OCI-M2 (cell line): ENCODE measurements around the gene UFM1.
"Not testable (repeated sequence)": the region's sequence is repeated elsewhere in the genome, so short reads cannot be mapped to it uniquely, and the experiment has no call there.

Source experiments
- DNase-seq: peaks from one replicate; lab custom pipeline; 2025; ENCODE audit not compliant: unreplicated experiment; lab: John Stamatoyannopoulos, UW

UFM1 gene

DNA sequence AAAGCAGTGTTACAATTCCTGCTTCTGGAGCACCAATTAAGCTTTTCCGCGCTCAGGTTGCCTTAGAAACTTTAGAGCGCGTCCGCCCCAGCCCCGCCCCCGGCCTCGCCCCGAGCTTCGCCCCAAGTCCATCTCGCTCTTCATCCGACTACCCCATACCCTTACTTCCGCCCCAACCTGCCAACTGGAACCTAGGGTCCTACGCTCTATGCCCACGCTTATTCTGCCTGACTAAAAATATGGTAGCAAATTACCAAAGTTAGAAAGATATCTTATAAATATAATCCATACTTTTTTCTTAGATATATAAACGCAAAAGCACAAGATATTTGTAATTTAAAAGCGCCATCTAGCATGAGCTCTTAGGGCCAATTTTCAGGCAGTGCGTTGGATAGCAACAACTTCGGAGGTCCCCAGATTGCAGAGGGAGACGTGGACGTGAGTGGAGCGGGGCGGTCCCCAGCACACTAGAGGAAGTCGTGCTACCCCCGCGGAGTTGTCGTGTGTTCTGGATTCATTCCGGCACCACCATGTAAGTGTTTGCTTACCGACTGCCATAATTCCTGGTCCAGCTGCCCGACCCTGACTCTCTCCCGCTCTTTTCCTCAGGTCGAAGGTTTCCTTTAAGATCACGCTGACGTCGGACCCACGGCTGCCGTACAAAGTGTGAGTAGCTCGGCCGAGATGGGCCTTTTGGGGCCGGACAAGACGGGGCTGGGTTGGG is at the start of gene UFM1:
Gene UFM1, plus strand, starts transcription at position 462 of the 724 bp plus-strand sequence. Its CDS starts 69 bp downstream, at position 531.
- peak; percentile 64 for DNase-seq

DNA sequence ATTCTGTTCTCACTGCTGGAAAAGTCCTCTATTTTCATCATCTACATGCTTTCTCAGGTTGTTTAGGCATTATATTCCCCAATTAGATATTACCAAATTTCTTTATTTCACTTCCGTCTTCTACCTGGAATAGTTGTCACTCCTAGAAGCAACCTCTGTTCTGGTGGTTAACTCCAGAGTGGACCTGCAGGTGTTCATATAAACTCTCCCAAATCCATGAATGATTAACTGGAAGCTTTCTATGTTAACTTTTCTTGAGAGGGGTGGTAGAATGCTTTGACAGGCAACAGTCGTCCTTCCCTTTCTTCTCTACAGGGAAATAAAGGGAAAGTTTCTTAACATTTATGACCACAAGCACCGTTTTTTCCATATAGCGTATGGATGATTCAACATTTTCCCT is 48.4 kb upstream of the UFM1 start:
- no peak for DNase-seq

DNA sequence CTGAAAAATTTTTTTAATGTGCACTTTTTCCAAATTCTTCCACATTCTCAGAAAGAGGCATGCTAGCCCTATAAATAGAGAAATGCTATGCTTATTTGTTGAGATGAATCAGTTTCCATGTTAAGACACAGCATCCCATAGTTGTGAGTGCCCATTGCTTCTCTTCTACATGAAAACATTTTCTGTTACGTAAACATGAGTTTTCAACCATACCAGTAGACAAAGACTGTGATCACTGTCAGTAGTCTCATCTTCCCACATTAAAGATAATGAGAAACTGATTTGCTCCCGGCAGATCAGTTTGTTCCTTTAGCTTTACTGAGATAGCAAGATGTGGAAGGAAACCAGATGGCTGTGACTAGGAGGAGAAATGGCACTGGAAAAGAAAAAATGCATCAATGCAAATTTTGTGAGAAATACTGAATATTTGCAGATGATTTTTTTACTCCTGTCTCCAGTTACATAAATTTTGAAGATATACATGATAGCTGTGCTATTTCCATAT is 45.8 kb upstream of the UFM1 start:
- DNase-seq = no peak

DNA sequence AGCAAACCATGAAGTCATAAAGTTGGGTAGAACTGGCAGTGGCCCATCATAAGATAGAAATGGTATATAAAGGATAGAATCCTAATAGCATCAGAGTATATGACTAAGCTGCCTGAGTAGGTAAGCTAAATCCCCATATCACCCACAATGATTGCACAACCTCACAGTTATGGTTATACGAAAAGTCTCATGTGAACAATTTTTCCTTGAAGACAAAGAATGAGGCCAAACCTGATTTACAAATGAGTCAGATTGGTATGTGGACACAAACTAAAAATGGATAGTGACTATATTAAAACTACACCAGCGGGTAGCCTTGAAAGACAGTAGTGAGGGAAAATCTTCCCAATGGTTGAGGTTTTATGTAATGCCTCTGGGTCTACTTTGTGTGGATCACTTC is 40.9 kb upstream of the UFM1 start:
- no peak for DNase-seq

DNA sequence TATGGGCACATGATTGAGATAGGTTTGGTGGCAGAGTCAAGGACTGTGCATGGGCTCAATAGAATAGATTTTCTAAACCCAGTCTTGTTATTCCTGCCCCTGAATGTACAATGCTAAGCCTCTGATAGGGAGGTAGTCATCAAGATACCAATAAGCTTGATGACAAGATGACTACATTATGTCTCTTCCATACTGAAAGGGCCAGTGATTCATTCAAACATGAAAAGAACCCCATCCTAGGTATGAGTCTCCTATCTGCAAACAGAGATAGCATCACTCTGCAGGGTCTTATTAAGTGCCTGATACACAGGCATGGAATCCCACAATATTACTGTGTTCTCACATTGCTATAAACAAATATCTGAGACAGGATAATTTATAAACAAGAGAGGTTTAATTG is 40.3 kb upstream of the UFM1 start:
- DNase-seq = no peak

DNA sequence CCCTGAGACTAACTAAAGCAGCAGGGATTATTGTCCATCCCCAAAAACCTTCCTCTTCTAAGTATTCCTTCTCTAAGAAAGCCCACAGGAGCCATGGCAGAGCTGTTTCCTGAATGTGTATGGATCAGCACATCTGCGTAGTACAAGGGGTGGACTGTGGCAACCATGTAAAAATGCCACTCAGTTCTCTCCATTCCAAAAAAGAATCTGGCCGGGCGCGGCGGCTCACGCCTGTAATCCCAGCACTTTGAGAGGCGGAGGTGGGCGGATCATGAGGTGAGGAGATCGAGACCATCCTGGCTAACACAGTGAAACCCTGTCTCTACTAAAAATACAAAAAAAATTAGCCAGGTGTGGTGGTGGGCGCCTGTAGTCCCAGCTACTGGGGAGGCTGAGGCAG is 38.5 kb upstream of the UFM1 start:
- not testable (repeated sequence) for DNase-seq

DNA sequence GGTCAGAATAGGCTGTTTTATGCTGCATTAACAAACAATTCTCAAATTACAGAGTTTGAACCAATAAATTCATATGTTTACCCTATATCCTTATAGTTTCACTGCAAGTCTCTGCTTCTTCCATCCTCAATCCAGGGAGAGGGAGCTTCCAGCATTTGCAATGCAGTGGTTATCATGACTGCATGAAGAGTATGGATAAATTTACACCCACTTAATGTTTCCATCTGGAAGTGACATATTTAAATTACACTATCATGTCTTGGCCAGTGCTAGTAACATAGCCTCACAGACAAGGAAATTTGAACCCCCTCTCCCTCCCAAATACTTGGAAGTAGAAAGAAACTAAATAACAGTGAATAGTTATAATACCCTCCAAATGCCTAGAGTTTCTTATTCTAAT is 33.5 kb upstream of the UFM1 start:
- DNase-seq = no peak

DNA sequence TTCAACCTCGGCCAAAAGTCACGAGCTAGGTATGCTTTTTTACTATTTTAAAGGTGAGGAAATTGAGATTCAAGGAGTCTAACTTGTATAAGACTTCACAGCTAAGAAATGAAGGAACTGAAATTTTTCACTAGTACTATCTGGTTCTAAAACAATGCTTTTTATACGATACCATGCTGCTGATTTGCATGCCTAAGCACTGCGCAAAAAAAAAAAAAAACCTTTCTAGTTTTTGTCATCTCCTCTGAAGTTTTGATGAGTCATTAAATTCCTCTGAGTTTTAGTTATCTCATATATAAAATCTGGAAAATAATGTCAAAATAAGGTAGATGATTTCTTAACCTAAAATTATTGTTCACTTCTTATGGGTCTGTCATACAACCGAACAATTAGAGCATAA is 28.0 kb upstream of the UFM1 start:
- DNase-seq = no peak

DNA sequence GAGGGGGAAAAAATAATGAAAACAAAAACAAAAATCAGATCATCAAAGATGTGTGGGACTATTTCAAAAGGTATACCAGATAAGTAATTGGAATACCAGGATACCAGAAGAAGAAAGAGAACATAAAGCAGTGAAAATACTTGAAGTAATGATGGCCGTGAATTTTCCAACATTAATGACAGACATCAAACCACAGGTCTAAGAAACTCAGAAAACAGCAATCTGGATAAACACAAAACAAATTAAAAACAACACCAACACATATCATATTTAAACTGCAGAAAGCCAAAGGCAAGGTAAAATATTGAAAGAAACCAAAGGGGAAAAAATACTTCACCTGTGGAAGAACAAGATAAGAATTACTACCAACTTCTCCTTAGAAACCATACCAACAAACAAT is 24.2 kb upstream of the UFM1 start:
- DNase-seq = no peak

DNA sequence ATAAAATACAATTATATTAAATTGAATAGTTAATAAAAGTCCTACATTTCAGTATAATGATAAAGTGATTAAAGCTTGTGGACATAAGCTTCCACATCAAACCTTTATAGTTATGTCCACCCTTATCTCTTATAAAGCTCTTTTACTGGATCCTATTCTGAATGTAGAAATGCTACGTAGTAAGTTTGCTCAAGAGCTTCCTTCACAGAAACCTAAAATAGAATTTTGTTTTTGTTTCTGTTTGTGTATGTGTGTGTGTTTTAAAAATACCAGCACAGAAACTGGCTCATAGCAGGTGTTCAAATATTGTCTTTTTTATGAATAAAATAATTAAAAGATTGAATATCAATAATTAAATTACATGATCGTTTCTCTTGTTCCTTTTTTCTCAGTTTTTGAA is 21.0 kb upstream of the UFM1 start:
- DNase-seq = no peak

DNA sequence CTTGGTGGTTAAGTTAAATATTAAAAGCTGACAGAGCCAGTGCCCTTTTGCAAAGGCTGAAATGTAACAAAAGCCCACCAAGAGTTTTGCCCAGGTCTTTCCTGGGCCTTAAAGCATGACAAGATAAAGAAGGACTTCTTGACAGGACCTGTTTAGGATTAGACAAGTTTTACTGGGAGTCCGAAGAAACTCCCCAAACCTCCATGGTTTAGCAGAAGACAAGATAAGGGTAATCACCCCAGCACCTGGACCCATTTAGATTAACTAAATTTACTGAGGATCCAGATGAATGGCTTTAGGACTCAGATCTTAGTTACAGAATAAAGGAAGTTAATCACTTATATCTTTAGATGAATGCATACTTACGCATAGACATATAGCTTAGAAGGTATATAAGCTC is 14.8 kb upstream of the UFM1 start:
- DNase-seq = no peak

DNA sequence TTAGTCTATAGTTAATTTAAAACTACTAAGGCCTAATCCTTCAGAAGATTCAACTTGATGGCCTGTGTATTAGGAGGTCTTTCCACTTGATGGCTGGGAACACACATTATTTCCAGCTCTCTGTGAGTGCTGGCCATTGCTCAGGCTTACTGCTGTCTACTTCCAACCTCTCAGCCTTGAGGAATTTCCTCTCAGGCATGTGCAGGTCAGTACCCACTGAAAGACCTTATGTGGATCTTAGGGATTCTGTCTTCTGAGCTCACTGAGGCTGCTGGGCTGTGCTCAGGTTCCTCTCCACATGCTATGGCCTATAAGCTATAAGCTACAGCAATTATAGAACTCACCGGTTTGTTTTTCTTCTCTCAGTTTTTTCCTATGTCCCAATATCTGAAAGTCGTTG is 11.6 kb upstream of the UFM1 start:
- DNase-seq = no peak

DNA sequence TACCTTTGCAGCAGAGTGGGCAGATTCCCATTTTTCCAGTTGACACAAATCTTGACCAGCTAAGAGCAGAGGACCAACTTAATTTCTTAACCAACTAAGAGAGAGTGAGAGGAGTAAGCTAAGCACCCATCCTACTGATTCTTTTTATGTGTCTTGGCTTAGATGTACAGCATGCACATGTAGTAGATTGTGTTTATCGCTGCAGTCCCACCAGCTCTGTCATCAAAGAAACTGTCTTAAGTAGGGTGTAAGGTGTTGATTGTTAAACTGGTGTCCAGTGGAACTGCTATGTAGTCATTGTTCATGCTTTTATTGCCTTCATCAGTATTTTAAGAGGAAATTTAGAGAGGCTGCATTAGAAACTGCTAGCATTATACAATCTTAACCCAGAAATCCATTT is 9.0 kb upstream of the UFM1 start:
- DNase-seq = no peak

DNA sequence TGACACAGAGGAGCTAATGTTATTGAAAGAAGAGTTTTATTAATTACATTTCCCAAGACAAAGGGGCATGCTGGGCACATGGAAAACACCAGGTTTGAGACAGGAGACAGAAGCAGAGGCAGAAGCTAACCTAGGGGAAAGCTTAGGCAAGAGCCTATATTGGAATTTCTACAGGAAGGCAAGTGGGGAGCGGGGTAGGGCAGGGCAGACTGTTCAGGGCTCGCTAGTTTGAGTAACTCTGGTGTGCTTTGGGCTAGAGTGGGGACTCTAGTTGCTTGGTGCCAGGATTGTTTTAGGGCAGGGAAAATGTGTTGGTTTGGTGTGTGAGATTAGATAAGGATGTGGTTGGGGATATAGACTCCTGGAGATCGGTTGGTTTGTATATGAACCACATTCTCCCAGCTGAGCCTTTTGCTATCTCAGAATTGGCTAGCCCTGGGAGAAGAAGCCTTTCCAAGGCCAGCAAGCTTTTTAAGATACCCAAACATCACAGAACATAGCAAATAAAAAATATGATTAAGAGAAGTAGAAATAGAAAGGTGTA is 8.4 kb upstream of the UFM1 start:
- peak; percentile 18 for DNase-seq

DNA sequence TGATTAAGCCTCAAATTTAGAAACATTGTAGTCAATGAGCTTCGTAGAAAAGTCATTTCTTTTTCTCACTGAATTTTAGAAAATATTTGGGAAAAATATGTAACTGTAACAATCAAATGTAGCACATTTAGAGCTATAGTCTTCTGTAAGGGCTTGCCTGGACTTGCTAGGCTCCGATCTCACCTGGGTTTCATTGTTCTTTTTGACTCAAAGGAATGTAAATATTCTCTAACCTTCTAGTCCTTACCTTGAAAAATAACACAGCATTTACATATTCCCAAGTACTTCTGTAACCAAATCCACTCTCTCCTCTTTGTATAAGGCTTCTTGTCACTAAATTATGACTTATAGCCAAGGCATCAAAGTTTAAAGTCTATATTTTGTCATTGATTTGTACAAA is 2.9 kb upstream of the UFM1 start:
- DNase-seq = no peak

DNA sequence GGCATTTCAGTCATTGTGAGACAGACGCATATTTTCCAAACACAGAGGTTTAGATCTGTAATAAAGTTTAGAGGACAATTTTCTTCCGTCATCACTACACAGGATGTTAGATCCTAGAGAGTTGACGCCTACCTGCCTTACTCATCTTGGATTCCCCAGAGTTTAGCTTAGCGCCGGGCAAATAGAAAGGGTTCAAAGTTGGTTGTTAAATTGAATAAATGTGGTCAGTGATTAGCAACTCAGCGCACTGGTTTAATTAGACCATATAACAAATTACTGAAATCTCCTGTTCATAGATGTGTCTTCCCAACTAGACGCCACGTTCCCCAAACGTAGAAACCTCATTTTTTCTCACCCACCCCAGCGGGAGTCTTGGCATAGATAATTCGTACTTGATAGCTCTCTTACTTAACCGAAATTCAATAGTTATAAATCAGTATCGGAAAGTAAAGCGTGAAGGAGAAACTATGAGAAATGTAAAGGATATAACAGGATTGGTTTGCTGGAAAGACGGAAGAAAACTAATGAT is 726 bp upstream of the UFM1 start:
- DNase-seq = no peak

DNA sequence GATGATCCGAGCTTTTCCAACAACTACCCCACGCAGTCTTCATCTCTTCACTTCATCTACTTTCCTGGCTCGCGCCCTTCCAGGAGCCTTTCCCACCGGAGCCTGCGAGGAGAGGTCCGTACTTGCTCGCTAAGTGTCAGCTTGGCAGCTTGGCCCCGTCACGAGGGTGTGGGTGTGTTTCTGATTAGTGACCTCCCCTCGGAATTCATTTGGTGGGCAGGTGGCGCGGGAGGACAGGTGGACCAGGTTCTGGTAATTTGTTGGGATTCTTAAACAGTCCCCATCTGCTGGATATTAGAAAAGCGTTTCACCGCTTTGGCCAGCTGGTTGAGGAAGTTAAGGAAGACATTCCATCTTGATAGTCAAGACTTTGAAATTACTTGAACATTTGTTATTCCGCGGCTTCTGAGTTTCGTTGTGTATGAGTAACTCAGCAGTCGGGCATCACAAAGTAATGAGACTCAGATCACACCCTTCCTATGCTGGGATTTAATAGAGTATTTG is 515 bp downstream of the UFM1 start:
- DNase-seq = no peak

DNA sequence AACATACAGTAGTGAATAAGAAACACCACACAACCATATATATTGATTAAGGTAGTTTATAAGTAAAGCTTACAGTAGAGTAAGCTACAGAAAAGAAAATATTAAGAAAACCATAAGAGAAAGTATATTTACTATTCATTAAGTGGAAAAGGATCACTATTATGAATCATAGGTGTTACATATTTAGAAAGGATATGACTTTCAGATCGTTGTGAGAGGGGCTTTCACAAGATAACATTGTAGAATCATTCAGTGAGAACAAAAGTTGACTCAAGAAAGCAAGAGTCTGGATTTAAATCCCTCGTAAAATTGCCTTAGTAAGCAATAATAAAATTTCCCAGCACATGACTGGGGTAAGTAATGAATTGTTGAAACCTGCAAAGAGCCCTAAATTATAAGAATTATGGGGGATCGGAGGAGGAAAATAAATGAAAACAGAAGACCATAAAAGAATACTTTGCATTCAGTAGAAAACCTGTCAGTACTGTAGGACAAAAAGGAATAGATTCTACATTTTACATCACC is 6.0 kb downstream of the UFM1 start:
- no peak for DNase-seq

DNA sequence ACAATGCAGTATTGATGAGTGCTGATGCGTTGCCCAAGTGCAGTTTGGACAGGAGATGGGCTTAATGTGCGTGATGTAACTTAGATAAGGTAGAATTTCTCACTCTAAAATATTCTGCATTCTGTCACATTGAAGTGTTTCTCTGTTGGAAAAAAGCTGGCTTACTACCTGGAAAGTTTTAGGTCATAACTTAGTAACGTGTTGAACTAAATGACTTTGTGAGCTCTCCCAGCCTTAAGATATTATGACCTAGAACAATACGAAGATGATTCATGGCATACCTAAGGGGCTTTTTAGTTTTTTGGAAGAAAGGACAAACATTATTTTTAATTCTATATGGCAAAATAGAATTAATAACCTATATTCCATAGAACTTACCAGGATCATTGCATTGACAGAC is 9.0 kb downstream of the UFM1 start:
- DNase-seq = no peak

DNA sequence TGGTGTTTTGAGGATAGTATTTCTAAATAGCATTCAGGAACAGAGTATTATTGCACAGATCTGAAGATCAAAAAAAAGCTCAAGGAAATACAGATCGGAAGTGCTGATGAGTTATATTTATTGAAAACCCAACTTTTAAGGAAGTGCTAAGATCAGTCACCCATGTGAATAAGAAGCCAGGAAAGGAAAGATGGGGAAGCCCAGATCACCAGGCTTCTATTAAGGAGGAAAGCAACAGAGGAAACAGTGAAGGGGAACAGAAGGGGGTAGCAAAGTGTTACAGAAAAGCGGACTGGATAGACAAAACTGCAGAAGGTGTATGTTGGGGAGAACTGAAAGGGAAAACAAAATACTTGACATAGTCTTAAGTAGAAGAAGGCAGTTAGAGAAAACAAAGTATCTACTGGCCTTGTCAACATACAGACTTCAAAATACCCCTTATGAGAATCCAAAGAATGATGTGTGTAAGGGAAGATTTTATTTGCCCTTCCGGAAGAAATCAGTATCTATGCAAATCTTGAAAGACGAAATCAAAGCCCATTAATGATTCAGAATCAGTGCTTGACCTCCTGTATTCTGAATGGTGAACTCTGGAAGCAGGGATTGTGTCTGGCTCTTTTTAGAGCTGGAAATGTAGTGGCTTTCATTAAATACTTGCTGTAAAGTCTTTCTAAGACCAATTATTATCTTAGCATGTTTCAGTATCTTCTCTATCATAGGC is 12.1 kb downstream of the UFM1 start:
- DNase-seq = no peak

DNA sequence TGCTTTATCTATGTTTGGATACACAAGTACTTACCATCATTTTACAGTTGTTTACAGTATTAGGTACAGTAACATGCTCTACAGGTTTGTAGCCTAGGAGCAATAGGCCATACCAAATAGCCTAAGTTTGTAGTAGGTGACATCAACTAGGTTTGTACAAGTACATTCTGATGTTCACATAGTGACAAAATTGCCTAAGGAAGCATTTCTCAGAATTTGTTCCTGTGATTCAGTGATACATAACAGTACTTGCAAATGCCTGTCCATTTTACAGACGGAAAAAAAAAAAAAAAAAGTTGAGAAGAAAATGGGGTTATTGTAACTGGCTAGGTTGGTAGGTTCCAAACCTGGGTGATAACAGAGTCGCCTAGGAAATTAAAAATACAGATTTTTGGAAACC is 13.6 kb downstream of the UFM1 start:
- no peak for DNase-seq

DNA sequence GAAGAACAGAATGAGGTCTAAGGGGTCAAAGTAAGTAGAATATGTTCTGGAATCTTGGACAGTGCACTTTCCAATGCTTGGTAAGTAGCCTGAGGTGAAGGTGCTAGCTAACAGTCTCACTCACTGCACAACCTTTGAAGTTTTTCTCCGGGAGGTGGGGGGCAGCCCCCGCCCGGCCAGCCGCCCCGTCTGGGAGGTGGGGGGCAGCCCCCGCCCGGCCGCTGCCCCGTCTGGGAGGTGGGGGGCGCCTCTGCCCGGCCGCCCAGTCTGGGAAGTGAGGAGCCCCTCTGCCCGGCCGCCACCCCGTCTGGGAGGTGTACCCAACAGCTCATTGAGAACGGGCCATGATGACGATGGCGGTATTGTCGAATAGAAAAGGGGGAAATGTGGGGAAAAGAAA is 14.1 kb downstream of the UFM1 start:
- DNase-seq = not testable (repeated sequence)
